HG02885 (cell line): ENCODE results near the gene KLHL29.
A peak's percentile ranks its signal among the peaks of the same experiment; 100 is the strongest.

Experiments used
- ATAC-seq: cut with Tn5 transposase; IDR thresholded peaks from one replicate; pipeline ENCODE4 v1.9.1; 2021; ENCODE audit warnings: mild to moderate bottlenecking; ENCODE audit not compliant: unreplicated experiment, poor library complexity

KLHL29 gene

DNA sequence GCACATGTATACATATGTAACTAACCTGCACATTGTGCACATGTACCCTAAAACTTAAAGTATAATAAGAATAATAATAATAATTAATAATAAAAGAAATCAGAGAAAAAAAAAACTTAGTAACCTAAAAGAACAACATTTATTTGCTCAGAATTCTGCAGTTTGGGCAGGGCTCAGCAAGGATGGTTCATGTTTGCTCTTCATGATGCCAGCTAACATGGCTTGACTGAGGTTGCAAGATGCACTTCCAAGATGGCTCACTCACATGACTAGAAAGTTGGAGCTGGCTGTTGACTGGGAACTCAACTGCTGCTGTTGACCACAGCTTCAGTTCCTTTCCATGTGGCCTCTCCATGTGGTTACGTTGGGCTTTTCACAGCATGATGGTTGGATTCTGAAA is 56.4 kb downstream of the KLHL29 start:
- ATAC-seq = no peak

DNA sequence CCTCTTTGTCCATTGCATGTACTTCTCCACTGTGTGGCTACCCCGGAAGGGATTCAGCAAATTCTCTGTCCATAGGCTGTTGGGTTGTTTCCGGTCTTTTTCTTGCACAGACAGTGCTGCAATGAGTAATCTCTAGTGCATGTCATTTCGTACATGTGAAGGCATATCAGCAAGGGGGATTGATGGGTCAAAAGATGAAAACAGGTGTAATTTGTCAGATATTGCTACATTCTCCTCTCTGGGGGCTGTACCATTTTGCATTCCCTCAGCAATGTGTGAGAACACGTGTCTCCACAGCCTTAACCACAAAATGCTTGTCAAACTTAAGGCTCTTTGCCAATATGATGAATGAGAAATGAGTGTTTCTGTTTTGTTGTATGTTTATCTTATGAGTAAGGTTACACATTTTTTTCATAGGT is 60.5 kb downstream of the KLHL29 start:
- ATAC-seq = peak; percentile 47

DNA sequence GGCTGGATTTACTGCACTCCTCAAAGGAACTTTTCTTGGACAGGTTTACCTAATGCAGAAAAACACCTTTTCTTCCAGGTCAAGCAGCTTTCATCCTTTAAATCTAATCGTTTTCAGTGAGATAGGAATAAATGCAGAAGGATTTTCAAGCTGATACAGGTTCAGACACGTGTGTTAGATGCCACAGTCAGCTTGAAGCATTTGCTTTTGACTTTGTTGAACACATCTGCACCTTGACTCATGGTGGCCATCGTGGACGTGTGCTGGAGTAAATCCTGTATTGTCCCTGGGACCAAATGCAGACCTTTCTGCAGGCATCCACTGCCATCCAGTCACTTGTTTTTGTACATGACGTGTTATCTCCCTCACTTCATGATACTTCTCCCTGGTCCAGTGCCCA is 61.9 kb downstream of the KLHL29 start:
- ATAC-seq = no peak

DNA sequence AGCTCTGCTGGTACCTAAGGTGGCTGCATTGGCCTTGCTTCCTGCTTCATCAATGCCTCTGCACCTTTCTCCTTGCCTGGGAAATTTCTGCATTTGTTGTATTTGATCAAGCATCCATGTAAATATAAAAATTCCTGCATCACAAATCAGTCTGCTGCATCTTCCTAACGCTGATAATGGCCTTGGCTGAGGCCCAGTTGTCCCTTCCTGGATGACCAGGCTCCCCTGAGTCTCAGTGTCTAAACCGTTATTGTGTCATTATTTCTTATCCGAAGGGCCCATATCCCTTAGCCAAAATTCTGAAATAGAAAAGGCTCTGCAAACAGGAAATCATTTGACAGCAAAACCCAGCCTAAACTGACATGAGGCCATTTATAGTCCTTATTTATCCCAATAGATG is 62.4 kb downstream of the KLHL29 start:
- ATAC-seq = no peak

DNA sequence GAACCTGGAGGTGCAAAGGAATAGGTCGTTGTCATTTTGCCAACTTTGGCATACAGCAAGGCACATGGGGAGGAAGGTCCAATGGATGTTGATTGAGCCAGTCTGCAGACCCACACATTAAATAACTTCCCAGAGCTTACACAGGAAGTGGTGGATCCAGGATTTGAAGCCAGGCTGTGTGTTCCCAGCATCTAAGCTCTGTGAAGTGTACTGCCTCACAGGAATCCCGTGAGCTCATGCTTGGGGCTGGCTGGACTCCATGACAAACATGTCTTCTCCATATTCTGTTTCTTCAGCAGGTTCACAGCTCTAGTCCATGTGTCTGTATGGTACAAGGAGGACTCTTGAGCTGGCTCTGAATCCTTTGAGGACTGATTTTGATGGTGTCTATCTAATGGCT is 63.9 kb downstream of the KLHL29 start:
- ATAC-seq = no peak

DNA sequence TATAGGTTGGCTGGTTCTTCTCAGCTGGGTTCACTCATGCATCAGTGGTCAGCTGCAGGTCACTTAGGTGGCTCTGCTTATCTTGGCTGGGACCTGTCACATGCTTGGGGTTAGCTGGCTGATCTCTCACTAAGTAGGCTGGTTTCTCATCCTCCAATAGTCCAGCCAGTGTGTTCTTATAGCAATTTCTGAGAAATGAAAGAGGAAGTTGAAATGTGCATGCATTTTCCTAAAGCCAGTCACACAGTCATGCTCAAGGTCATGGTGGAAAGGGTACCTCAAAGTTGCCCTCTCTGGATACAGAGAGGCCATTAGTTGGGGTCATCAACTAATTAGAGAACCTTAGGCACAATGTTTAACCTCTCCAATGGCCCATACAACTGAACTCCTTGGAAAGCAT is 64.4 kb downstream of the KLHL29 start:
- peak; percentile 84 for ATAC-seq

DNA sequence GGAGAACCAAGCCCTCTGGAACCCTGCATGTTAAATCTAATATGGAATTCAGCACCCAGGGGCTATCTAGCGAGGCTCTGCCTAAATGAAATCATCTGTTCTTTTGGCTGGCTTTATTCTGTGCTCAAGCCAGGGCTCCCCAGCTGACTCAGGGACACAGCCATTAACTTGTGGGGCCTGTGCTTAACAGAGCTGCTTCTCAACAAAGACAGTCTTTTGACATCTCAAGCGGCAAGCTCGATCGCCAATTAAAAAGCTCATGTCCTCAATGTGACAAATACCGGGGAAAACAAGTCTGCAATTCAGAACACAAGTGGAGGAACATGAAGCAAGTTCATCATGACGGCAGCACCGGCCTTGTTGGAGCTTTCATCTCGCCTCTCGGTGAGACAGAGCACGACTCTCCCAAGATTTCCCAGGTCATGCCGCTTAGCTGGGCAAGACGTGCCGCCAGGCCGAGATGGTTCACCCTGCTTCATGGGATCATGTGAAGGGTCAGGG is 64.9 kb downstream of the KLHL29 start:
- no peak for ATAC-seq

DNA sequence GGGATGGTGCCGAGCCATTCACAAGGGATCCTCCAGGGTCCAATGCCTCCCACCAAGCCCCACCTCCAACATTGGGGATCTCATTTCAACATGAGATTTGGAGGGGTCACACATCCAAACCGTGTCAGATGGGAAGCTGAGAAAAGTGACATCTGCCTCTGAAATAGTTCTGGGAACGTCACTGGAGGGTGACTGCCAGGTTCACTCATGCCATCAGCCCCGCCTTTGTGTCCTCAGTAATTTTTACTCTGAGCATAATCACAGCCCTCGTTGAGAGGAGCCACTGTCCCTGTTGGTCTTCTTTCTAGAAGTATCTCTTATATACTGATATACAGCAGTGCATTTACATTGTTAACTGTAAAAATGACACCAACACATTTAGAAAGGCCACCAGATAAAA is 67.4 kb downstream of the KLHL29 start:
- ATAC-seq = peak; percentile 20

DNA sequence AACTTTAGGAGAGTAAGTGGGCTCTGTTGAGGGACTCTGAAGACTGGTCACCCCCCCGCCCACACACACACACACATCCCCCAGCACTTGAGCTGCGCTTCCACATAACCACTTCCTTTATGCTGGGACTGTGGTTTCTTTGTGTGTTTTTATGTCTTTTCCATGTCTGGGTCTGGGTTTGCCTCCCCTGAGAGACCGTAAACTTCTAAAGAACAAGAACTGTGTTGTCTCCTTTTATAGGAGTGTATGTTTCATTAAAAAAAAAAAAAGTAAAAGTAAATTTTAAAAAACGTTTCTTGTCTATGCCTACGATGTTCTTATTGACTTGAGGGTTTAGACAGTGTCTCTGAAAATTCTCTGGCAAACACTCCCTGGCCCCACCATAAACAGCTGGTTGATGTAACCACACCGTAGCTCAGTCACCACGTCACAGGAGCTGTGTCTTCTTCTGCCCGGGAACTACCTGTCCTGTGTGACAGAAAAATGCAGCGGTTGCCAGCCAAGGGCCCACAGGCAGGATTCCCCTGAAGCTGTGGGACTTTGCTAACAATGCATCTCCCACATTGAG is 68.0 kb downstream of the KLHL29 start:
- ATAC-seq = peak; percentile 50

DNA sequence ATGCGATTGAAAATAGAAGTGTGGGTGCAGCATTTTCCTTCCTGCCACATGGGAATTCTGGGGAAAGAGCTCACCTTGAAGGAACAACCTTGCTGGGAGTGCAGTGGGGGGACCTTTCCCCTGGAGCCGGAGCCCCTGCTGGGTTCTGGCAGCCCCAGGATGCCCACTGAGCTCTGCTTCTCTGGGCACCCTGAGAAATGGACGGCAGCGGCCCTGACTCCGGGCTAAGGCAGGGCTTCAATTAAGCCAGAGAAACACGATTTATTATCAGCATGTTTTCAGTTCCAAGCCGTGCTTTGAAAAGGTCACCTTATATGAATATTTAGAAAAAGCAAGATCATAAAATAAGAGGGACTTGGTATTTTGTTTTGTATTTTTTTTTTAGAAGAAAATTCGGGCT is 68.5 kb downstream of the KLHL29 start:
- ATAC-seq = no peak

DNA sequence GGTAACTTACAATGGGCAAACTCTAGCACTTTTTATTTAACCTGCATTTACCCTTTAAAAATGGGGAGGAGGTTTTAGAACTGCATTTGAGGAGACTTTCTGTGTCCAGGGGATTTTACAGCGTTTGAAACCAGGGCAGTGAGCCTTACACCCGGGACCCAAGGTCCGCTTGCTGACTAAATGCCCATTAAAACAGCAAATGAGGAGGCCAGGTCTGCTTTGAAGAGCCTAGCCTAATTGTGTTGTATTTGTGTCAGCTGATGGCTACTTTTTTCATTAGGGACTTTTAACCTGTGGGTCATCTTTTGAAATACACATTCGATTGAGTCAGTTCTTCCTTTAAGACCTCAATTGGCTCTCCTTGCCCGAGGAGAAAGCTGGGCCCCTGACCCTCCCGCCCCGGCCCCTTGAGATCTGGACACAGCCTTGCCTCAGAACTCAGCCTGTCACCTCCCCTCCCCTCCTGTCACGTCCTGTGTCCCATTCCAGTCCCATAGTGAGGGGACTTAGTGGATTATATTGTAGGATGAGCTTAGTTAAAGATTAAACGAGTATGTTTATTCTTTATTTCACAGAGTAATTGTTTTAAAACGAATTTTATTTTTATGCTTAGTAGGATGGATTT is 69.0 kb downstream of the KLHL29 start:
- ATAC-seq = no peak

DNA sequence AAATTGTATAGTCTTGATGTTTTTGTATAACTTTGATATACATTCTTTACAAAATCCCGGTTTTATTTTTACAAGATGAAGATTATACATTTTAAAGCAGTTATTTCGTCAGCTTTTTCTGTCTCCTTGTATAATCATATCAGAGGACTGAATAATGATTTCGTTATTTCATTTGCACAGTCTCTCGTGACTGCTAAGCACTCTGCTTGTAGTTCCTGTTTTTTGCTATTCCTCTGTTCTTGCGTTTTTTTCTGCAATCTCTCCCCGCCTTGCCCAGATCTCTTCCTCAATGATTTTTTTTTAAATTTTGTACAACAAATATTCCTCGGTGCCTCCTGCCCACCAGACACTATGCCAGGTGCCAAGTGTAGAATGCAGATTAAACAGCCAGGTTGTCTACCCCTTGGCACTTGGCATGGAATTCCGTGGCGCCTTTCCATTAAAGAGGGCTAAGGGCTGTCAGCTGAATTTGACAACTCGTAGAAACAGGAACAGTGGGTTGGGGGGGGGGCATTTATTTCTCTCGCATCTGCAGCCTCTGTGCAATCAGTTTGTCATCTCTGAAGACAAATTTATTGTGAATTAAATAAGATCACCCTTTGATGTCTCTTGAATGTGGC is 69.6 kb downstream of the KLHL29 start:
- no peak for ATAC-seq

DNA sequence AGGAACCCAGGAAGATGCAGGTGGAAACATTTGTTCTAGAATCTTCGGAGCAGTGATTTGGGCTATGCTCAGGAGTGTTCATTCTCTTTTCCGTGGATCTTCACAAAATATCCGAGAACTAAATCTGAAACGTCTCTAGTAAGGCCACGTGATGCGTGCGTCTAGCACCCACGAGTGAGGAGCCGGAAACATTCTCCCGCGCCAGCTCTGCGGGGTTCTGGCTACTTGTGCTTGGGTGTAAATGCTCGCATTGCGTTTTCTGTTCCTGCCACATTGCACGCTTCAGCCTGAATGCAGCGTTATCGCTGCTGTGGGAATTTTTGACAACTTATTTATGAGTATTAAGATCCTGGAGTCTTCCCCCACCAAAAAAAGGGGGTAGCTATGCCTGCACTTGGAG is 71.4 kb downstream of the KLHL29 start:
- no peak for ATAC-seq

DNA sequence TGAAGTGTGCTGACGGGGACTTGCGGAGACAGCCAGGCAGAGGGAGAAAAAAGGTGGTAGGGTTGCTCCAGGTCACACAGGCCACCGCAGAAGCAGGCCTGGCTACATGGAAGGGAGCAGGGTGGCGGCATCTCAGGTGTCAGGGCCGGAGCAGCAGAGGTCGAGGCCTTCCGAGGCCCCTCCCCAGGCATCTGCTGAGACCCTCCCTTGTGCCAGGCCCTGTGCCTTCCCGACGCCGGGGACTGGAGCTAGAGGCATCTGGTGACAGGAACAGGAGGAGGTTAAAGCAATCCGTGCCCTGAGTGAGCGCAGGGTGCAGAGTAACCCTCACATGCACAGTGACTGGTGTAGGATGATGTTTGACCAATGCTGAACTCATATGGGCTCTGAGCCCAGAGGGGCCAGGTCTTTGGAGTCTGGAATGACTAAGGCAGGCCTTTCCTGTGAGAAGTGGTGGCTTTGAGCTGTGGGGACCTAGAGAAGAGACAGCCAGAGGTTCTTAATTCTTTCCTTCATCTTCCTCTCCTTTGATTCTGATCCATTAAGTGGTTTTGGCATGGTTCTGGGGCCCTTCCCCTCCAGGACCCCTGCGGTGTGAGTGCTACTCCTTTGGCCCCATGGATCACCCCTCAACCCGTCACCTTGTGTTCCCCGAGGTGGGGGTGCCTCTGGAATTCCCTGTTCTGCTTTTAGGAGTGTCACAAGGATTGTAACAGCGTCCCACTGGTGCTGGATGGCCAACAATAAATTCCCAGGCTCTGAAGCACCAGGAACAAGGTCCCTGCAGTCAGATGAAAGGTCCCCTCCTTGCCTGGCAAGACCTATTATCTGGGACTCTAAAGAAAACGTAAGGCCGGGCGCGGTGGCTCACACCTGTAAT is 72.1 kb downstream of the KLHL29 start:
- no peak for ATAC-seq

DNA sequence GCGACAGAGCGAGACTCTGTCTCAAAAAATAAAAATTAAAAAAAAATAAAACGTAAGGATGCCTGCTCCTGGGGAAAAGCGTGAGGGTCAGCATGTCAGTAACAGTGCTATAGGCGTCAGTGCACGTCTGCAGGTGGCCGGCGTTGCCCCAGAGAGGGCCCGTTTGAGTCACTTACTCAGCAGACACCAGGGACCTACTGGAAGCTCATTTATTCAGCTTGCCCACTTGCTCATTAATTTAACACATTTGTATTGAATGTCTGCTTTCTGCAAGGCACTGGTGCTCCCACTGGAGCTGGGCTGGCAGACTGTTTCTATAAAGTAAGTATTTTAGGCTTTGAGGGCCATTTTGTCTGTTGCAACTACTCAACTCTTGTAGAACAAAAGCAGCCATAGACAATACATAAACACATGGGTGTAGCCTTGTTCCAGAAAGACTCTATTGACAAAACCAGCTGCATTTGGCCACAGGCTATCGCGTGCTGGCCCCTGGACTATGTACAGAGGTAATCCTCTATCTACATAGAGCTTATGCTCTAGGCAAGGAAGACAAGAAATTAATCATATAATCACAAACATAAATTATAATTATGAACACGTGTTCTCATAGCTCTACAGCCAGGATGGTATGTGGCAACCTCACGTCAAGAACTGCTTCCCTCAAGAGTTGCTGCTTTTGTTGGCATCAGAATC is 73.2 kb downstream of the KLHL29 start:
- ATAC-seq = no peak

DNA sequence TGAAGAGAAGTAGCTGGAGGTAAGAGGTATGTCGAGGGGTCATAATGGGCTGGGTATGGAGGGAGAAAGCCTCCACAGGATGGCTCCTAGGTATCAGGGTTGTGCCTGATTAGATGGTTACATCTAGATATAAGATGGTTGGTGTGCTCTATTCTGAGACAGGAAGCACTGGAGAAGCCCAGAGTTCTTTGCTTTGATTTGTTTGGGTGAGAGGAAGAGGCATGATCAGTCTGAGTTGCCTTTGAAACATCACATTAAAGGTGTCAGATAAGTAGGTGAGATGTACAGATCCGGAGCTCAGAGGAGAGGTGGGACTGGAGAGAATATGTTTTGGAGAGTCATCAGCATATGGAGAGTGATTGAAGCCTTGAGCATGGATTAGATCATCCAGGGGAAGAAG is 74.1 kb downstream of the KLHL29 start:
- ATAC-seq = no peak

DNA sequence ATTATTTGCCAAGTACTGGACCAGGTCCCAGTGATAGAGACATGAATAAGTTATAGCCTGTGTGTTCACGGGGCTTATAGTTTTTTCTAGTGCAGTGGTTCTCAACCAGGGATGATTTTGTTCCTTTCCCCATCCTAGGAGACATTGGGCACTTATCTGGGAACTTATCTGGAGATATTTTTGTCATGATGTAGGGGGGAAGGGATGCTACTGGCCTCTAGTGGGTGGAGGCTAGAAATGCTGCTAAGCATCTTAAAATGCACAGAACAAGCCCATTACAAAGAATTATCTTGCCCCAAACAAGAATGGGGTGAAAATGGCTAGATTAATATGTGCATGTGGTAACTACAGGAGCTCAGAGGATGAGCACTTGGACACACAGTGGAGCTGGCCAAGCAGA is 75.2 kb downstream of the KLHL29 start:
- ATAC-seq = peak; percentile 71

DNA sequence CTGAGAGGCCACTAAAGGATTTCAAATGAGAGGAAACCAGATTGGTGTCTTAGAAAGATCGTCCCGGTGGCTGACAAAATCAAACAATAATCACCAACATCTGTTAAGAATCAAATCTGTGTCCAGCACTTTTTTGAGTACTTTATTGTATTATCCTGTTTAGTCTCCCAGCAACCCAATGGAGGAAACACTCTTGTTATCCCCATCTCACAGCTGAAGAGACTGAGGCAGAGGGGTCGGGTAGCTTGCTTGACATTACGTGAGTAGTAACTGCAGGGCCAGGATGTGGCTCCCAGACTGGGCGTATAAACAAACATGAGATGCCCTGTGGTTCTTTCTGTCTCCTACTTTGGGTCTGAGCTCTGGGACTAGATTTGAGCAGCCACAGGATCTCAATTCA is 76.0 kb downstream of the KLHL29 start:
- no peak for ATAC-seq

DNA sequence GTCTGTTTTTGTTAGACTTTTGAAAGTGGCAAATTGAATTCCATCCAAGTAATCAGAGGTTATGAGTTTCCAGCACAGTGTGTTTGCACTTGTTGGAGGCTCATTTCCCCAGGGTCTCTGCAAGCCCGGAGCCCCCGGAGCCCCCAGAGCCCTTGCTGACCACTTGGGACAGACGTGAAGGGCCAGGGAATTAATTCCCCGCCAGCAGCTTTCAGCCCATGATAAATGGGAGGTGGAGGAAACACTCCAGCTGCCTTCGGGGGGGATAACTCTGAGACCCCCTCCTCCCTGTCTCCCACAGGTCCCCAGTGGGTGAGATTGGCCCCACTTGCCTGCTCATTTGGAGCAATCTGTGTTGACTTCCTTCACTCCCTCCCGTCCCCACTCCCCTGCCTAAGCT is 79.2 kb downstream of the KLHL29 start:
- ATAC-seq = no peak

DNA sequence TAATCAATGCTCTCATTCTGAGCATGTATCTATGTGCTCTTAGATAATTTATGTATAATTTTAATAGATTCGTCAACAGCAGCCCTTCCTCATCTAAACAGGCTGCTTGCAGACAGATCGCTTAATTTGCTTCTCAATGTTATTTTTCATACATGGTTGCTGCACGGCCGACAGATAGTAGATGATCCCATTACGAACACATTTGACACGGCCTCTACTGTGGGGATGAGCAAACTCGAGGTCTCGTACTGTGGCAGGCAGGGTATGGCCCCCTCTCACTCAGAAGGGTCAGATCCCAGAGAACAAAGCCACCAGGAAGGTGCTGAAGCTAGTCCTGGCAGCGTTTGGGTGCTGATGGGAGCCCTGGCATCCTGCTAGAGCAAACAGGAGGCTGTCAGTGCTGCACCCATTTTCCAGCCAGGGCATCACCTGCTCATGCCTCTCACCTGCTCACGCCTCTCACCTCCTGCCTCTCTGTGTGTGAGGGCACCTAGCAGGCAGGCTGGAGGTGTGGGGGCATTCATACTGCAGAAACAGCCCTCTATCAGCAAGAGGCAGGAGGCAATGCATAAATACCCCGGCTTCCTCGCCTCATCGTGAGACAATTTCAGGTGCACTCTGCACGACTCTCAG is 80.0 kb downstream of the KLHL29 start:
- ATAC-seq = no peak
